GM21447 (cell line): ENCODE measurements around the gene TYMP.

ENCODE experiments used
- ATAC-seq: cut with Tn5 transposase; IDR thresholded peaks from one replicate; pipeline ENCODE4 v1.9.1; 2021; ENCODE audit not compliant: unreplicated experiment

TYMP gene

DNA sequence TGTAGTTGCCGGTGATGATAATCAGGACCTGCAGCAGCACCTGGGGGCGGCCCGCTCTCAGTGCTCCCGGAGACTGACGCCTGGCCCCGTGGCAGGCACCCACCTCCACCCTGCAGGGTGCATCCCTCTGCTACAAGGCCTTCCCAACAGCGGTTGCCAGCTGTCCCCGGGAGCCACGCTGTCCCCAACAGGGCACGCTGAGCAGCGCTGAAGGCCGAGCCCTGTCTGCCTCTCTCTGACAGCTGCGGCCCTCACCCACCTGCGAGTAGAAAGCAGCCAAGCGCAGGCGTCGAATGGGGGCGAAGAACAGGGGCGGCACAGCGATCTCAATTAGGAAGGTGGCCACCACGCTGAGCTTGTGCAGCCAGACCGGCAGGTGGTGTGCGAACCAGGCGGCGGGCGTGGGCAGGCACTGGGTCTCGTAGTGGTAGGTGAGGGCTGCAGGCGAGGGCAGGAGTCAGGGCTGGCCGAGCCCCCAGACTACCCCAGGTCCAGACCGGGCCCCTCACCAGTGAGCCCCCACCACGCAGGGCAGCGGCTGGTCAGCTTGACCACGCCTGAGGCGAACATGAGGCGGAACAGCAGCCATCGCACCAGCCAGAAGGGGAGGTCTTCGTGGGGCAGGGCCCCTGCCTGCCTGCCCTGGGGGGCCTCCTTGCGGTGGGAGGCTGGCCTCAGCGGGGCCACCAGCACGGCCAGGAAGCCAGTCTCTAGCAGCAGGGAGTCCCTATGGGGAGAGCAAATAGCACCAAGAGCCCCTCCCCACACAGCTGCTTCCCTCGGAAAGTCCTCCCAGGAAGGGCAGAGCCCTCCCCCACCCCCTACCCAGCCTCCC lies 23.8 kb downstream of the TYMP start:
- ATAC-seq = no peak

DNA sequence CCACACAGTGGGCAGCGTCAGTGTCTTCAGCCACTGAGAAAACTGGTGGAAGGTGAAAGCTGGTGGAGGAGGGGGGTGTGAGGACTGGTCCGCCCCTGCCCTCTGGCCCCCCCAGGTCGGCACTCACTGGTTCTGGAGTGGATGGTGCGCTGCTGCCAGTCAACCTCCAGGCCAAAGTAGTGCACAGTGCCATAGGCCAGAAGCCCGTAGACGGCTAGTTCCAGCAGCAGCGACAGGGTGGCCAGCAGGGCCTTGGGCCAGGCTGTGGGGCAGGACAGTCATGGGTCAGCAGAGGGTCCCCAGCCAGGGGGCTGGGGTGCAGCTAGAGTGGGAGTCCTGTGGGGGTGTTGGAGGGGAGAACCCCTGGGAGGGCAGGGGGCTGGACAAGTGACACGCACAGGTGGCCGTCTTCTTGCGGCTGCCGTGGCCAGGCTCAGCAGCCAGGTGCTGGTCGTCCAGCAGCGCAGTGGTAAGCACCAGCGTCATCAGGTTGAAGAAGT lies 24.5 kb downstream of the TYMP start:
- ATAC-seq = no peak

GRCh38 chr22:50504369-50505211 lies 25.2 kb downstream of the TYMP start:
- ATAC-seq = no peak

GRCh38 chr22:50503475-50504145 lies 26.2 kb downstream of the TYMP start:
- ATAC-seq = no peak

- ATAC-seq = no peak
Observed at GRCh38 chr22:50502628-50503474, 27.0 kb downstream of the TYMP start.

- ATAC-seq = no peak
Observed at GRCh38 chr22:50502096-50502495, 27.7 kb downstream of the TYMP start.

DNA sequence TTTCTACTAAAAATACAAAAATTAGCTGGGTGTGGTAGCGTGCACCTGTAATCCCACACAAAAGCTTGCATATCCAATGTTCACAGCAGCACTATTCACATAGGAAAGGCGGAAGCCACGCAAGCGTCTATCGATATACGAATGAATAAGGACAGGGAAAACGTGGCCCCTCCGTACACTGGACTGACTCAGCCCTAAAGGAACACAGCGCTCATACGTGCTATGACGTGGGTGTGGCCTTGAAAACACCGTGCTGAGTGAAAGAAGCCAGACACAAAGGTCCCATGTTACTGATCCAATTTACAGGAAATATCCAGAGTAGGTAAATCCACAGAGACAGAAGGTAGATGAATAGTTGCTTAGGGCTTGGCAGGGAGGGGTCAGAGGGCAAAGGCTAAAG lies 29.4 kb downstream of the TYMP start:
- no peak for ATAC-seq

GRCh38 chr22:50498322-50498890 lies 31.4 kb downstream of the TYMP start:
- ATAC-seq = no peak

GRCh38 chr22:50497093-50497492 lies 32.7 kb downstream of the TYMP start:
- ATAC-seq = no peak

DNA sequence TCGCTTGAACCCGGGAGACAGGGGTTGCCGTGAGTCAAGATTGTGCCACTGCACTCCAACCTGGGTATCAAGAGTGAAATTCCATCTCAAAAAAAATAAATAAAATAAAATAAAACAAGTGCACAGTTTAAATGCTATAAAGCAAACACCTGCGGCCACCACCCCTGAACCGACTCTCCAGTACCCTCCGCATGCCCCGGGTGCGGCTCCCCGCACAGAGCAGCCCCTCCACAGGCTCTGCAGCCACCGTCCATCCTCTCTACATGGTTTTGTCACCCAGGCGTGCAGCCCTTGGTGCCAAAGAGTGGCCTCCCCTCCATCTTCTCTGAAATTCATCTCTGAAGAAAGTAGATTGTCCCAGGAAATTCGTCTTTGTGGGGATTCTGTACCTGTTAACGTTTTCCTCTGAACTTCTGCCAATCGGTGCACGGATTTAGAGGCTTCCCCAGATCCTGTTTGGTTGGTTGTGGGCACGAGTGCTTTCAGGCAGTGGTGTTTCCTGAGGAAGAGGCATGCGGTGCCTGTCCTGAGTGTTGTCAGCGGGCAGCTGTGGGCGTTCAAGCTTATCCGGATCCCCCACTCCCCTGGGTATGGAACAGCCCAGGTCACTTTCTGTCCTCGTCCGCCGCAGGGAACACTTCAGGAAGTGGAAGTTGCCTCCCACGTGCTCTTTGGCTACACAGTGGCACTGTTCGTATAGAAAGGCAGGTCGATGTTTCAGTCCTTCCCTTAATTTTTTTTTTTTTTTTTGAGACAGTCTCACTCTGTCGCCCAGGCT lies 39.1 kb downstream of the TYMP start:
- ATAC-seq = no peak

DNA sequence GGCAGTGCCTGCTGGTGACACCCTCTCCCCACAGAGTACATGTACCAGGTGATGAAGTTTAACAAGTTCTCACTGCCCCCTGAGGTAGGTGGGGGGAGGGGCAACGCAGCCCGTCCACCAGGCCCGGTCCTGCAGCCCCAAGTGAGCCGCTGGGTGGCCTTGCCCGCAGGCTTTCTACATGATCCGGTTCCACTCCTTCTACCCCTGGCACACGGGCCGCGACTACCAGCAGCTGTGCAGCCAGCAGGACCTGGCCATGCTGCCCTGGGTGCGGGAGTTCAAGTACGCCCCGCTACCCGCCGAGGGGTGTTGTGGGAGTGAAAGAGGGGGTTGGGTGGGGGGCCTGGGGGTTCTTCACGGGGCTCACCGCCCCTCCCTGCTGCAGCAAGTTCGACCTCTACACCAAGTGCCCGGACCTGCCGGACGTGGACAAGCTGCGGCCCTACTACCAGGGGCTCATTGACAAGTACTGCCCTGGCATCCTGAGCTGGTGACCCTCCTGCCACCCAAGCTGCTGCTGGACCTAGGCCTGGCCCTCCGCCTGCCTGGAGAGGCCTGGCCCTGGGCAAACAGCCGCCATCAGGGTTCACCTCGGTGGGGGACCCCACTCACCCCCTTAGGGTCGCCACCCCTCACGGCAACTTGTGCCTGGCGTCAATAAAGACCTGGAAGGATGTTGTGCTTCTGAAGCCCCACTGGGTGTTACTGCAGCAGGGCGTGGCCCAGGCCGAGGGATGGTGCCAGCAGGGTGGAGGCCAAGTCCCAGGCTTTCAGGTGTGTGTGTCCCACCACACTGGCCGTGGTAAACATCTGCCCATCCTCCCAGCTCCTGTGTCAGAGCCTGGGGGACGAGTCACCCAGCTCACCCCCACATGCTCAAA lies 40.2 kb downstream of the TYMP start:
- ATAC-seq = no peak

DNA sequence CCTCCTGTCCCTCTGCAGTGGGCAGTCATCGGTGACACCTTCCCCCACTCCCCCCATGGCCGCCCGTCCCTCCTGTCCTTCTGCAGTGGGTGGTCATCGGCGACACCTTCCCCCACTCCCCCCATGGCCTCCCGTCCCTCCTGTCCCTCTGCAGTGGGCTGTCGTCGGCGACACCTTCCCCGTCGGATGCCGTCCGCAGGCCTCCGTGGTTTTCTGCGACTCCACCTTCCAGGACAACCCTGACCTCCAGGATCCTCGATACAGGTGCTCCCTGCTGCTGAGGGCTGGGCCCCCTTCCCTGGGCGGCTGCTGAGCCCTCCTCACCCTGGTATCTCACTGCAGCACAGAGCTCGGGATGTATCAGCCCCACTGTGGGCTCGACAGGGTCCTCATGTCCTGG lies 40.9 kb downstream of the TYMP start:
- ATAC-seq = no peak

GRCh38 chr22:50488006-50488677 lies 41.7 kb downstream of the TYMP start:
- ATAC-seq = no peak

GRCh38 chr22:50487290-50488005 lies 42.4 kb downstream of the TYMP start:
- ATAC-seq = no peak

DNA sequence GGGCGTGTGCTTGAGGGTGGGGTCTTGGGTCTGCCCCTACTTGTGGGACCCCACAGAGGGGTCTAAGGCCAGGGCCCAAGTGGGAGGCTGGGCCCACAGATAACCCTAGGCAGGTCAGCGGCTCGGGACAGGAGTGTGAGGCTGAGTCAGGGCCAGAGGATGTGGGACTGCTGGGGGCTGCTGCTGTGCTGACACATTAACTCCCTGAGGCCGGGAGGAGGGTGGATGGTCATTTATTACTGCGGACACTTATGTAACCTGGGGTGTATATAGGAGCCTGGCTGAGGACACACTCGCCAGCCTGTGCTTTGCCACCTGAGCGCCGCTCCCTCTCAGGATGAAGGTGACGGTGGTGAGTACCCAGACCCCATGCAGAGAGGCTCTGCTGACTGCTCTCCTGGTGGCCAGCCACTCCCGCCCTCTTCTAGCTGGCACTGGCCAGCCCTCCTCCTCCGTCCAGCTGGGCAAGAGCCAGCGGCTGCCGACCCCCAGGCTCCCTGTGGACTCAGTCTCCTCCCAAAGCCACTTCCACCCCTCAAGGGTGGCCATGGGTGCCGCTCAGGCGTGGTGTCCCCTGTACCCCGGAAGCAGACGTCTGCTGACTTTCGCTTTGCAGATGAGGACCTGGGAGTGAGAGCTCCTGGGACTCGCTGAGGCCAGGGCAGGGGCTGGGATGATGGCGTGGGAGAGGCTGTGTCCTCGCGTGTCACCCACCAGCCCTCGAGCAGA lies 43.1 kb downstream of the TYMP start, which contains the start of gene MIOX:
MIOX (plus strand) TSS at position 299 of the 729 bp plus-strand sequence; CDS start at position 338, 39 bp downstream.
- ATAC-seq = no peak
